ENCODE data around the gene DAD1.
A peak's percentile ranks its signal among the peaks of the same experiment; 100 is the strongest.

The DAD1 gene

GRCh38 chr14:22610931-22611330 lies 21.9 kb upstream of the DAD1 start:
- Mint-ChIP-seq H3K36me3 (ENCODE audit: low read depth) (peaks cover 21% of the 10 kb centered on the region), H3K4me1 (ENCODE audit: low read depth) (peaks cover 5% of the 10 kb centered on the region), H3K27ac (no peak overlapping the region), H3K4me3 (no peak overlapping the region), H3K27me3 (no peaks in the 10 kb centered on the region), H3K9me3 (no peaks in the 10 kb centered on the region)

GRCh38 chr14:22607291-22607690 lies 18.3 kb upstream of the DAD1 start:
- peaks cover 43% of the 10 kb centered on the region for H3K36me3 Mint-ChIP-seq (ENCODE audit: low read depth)
- no peaks in the 10 kb centered on the region for H3K9me3 Mint-ChIP-seq
- H3K27ac Mint-ChIP-seq, result no peak overlapping the region
- no peaks in the 10 kb centered on the region for H3K27me3 Mint-ChIP-seq
- H3K4me1 Mint-ChIP-seq (ENCODE audit: low read depth), result no peaks in the 10 kb centered on the region
- no peak overlapping the region for H3K4me3 Mint-ChIP-seq

DNA sequence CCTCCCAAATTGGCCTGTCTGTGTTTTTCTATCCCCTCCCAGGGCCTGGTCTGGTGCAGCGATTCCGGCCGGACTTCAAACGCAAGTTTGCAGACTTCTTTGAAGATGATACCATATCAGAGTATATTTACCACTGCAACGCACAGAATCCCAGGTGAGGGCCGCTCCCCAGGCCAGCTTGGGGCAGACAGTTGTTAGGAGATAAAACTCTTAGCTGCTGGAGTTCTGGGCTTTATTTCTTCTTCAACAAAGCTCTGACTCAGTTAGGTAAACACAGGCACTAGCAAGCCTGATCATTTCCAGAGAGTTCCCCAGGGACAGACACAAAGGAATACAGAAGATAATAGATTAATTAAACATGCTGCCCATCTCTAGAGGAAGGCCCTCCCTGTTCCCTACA lies 17.4 kb upstream of the DAD1 start:
- Mint-ChIP-seq H3K4me3 (no peak overlapping the region), H3K27ac (no peak overlapping the region), H3K36me3 (ENCODE audit: low read depth) (peaks cover 48% of the 10 kb centered on the region), H3K9me3 (no peaks in the 10 kb centered on the region), H3K27me3 (no peaks in the 10 kb centered on the region), H3K4me1 (ENCODE audit: low read depth) (no peaks in the 10 kb centered on the region)

DNA sequence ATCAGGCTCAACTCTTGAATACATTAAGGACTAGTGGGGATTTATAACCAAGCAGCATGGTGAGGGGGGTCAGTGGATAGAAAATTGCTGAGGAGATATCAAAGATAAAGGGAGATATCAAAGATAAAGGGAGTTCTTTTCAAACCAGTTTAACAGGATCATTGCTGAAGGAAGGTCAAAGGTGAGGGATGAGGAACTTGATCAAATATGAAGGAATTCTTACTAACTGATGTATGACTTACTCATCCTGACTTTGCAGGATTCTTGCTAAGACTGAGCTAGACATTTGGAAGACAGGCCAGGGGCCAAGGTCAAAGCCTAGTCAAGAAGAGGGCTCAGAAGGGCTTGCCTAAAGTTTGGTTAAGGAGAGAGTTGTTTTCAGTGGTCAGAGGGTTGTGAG lies 13.8 kb upstream of the DAD1 start:
- Mint-ChIP-seq H3K4me1 (ENCODE audit: low read depth) (peaks cover 24% of the 10 kb centered on the region), H3K4me3 (no peak overlapping the region), H3K36me3 (ENCODE audit: low read depth) (peaks cover 35% of the 10 kb centered on the region), H3K27ac (no peak overlapping the region), H3K9me3 (no peaks in the 10 kb centered on the region), H3K27me3 (no peaks in the 10 kb centered on the region)

DNA sequence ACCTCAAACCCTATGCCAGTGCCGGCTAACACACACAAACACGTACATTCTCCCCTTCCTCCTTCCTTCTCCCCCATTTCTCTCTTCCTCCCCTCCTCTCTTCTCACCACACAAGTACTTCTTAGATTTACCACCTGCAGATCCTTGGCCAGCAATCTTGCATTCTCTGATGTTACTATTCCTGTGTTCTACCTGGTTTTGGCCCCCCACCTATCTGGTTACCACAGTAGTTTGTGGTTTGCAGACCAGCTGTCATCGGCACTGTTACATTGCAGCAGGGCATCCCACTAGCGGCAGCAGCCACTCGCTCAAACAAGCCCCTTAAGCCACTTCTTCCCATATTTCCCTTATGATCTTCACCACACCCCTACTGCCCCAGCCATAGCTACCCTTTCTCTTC lies 13.0 kb upstream of the DAD1 start:
- no peak overlapping the region for H3K27ac Mint-ChIP-seq
- H3K9me3 Mint-ChIP-seq, result no peaks in the 10 kb centered on the region
- H3K4me1 Mint-ChIP-seq (ENCODE audit: low read depth), result peaks cover 30% of the 10 kb centered on the region
- peaks cover 30% of the 10 kb centered on the region for H3K36me3 Mint-ChIP-seq (ENCODE audit: low read depth)
- no peaks in the 10 kb centered on the region for H3K27me3 Mint-ChIP-seq
- no peak overlapping the region for H3K4me3 Mint-ChIP-seq

GRCh38 chr14:22601456-22601855 lies 12.4 kb upstream of the DAD1 start:
- Mint-ChIP-seq H3K27me3 (no peaks in the 10 kb centered on the region), H3K27ac (no peak overlapping the region), H3K36me3 (ENCODE audit: low read depth) (peaks cover 27% of the 10 kb centered on the region), H3K4me3 (no peak overlapping the region), H3K4me1 (ENCODE audit: low read depth) (peaks cover 30% of the 10 kb centered on the region), H3K9me3 (no peaks in the 10 kb centered on the region)

- Mint-ChIP-seq H3K9me3 (no peaks in the 10 kb centered on the region), H3K36me3 (ENCODE audit: low read depth) (peaks cover 23% of the 10 kb centered on the region), H3K4me3 (no peak overlapping the region), H3K4me1 (ENCODE audit: low read depth) (peaks cover 30% of the 10 kb centered on the region), H3K27me3 (no peaks in the 10 kb centered on the region), H3K27ac (no peak overlapping the region)
Observed at GRCh38 chr14:22600027-22600426, 11.0 kb upstream of the DAD1 start.

DNA sequence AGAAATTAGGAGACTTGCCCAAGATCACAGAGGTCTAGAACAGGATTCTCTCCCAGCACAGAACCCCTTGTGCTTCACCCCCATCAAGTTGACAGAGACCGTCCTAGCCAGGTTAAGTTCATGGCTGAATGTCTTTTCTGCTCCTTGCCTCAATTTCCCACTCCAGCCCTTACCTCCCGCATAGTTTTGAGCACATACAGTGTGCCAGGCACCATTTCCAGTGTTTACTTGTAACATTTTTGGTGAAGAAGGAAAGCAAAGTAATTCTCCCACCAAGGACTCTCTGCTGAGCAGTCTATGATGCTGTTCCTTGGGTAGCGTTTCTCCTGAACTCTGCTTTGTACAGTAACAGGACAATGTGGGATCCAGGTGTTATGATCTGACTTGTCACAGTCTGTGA lies 10.3 kb upstream of the DAD1 start:
- Mint-ChIP-seq H3K4me3 (peak overlapping the region; percentile 93), H3K27ac (peak overlapping the region; percentile 10), H3K36me3 (ENCODE audit: low read depth) (peaks cover 20% of the 10 kb centered on the region), H3K4me1 (ENCODE audit: low read depth) (peaks cover 30% of the 10 kb centered on the region), H3K9me3 (no peaks in the 10 kb centered on the region), H3K27me3 (no peaks in the 10 kb centered on the region)

DNA sequence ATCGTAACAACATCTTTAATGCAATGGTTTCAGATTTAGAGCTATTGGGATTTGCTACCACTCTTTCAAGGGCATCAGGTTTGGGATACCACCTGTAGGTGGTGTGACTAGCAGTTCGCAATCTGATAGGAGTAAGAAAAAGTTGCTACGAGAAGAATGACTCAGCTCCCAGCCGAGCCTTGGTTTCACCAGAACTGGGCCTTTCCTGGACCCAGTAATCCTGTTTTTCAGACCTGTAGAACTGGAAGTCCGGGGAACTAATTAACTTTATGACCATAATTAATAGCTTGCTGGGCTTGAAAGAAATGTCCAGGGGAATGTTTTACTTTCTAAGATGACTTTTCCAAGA lies 9.8 kb upstream of the DAD1 start:
- Mint-ChIP-seq H3K27ac (peak overlapping the region; percentile 76), H3K9me3 (no peaks in the 10 kb centered on the region), H3K36me3 (ENCODE audit: low read depth) (peaks cover 18% of the 10 kb centered on the region), H3K4me3 (peak overlapping the region; percentile 93), H3K27me3 (no peaks in the 10 kb centered on the region), H3K4me1 (ENCODE audit: low read depth) (peaks cover 30% of the 10 kb centered on the region)

DNA sequence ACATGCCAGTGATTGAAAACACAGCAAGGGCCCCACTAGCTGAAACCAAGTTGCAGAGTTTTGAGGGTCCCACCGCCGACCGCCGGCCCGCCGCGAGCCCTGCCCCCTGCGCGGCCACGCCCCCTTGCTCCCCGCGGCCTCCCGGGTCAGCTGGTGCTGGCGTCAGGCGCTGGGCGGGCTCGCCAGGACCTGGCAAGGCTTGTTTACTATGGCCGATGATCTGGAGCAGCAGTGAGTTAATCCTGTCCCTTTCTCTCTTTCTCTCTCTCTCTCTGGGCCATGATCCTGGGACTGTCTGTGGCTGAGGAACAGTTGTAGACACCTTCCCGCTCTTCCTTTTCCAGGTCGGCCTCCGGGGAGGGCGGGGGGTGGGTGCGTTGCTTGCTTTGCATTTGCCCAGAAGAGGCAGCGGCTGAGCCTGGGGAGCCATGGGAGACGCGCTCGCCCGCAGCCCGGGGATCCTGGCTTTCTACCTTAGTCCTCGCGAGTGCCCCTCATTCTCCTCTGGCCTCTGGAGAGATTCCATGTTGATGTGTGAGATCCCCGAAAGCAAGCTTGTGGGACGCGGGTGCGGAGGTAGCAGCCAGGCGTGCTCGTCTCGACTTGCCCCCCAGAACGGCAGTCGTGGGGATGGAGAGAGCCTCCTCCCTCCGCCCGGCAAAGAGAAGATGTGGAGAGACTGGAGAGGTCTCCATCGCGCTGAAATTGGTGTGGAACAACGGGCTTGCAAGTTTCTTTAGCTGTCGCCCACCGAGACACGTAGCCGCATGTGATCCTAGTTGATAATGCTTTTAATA lies 9.3 kb upstream of the DAD1 start, which contains the start of gene ABHD4:
Gene ABHD4 (plus strand): TSS at position 202 of the 797 bp plus-strand sequence. CDS start 7 bp downstream, at position 209.
- Mint-ChIP-seq H3K27ac (peak within 1 kb of the TSS; percentile 76), H3K27me3 (no peaks in the 10 kb centered on the region), H3K36me3 (ENCODE audit: low read depth) (peaks cover 13% of the 10 kb centered on the region), H3K9me3 (no peaks in the 10 kb centered on the region), H3K4me1 (ENCODE audit: low read depth) (peaks cover 30% of the 10 kb centered on the region), H3K4me3 (peak within 1 kb of the TSS; percentile 93)

DNA sequence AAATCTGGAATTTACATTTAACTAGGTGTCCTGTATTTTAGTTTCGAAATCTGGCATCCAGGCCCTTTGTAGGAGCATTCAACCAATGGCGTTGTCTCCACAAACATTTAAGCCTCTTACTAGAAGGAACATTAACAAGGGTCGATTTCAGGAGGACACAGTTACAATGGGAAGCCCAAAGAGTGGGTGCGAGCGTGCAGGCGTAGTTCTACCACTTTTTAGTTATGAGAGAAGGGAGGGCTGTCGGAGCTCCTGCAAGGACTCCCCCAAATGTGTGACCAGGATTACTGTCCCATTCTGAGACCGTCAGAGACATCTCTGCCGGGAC lies 8.7 kb upstream of the DAD1 start:
- H3K36me3 Mint-ChIP-seq (ENCODE audit: low read depth), result peaks cover 8% of the 10 kb centered on the region
- peak overlapping the region; percentile 93 for H3K4me3 Mint-ChIP-seq
- peaks cover 30% of the 10 kb centered on the region for H3K4me1 Mint-ChIP-seq (ENCODE audit: low read depth)
- H3K27ac Mint-ChIP-seq, result peak overlapping the region; percentile 76
- no peaks in the 10 kb centered on the region for H3K9me3 Mint-ChIP-seq
- no peaks in the 10 kb centered on the region for H3K27me3 Mint-ChIP-seq

DNA sequence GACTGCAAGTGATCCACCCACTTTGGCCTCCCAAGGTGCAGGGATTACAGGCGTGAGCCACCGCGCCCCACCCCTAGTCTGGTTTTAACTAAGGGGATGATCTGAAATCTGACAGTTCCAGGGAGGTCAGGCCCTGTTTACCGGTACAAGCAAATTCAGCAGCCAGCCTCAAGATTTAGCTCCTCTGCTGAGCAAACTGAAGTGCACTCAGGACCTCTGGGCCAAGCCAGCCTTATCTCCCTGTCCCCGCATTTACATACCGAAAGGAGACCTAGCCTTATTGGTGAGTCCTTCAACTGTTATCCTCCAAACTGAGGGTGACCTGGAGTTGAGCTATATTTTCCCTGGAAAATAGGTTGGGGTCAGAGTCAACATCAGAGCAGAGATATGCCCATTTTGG lies 8.2 kb upstream of the DAD1 start:
- Mint-ChIP-seq H3K4me3 (peak overlapping the region; percentile 93), H3K27me3 (no peaks in the 10 kb centered on the region), H3K36me3 (ENCODE audit: low read depth) (peaks cover 6% of the 10 kb centered on the region), H3K27ac (no peak overlapping the region), H3K4me1 (ENCODE audit: low read depth) (peaks cover 35% of the 10 kb centered on the region), H3K9me3 (no peaks in the 10 kb centered on the region)

GRCh38 chr14:22596354-22596879 lies 7.4 kb upstream of the DAD1 start:
- H3K27ac Mint-ChIP-seq, result no peak overlapping the region
- H3K27me3 Mint-ChIP-seq, result no peaks in the 10 kb centered on the region
- no peak overlapping the region for H3K4me3 Mint-ChIP-seq
- H3K36me3 Mint-ChIP-seq (ENCODE audit: low read depth), result no peaks in the 10 kb centered on the region
- peaks cover 41% of the 10 kb centered on the region for H3K4me1 Mint-ChIP-seq (ENCODE audit: low read depth)
- no peaks in the 10 kb centered on the region for H3K9me3 Mint-ChIP-seq

DNA sequence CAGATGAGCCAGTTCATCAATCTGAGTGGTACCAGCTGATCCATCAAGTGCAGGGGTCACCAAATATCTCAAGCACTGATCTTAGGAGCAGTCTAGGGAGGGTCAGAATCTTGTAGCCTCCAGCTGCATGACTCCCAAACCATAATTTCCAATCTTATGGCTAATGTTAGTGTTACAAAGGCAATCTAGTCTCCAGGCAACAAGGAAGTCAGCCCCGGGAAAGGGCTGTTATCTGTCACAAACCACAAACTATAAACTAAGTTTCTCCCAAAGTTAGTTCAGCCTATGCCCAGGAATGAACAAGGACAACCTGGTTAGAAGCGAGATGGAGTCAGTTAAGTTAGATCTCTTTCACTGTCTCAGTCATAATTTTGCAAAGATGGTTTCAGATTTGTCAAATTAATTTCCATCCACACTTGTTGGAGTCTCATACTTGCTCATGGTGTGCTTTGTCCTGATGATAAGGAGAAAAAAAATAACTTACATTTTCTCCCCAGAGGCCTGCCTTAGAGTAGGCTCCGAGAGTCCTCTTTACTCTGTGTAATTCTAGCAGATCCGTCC lies 5.2 kb upstream of the DAD1 start:
- Mint-ChIP-seq H3K4me3 (no peak overlapping the region), H3K4me1 (ENCODE audit: low read depth) (peaks cover 48% of the 10 kb centered on the region), H3K27ac (no peak overlapping the region), H3K27me3 (peaks cover under 1% of the 10 kb centered on the region), H3K36me3 (ENCODE audit: low read depth) (no peaks in the 10 kb centered on the region), H3K9me3 (no peaks in the 10 kb centered on the region)

DNA sequence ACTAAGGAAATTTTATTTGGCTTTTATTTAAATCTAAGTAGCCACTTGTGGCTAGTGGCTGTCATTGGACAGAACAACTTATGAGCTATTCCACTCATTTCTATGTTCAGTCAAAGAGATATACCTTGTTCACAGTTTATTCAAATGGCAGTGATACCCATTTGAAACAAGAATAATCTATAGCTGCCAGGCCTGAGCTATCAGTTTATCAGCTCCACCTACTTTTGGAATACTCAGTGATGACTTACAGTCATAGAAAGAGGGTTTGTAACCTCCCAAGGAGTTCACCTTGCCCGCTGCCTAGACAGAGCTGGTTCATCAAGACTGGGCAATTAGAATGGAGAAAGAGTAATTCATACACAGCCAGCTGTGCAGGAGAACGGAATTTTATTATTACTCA lies 4.6 kb upstream of the DAD1 start:
- peaks cover 48% of the 10 kb centered on the region for H3K4me1 Mint-ChIP-seq (ENCODE audit: low read depth)
- H3K27me3 Mint-ChIP-seq, result peaks cover 3% of the 10 kb centered on the region
- no peak overlapping the region for H3K27ac Mint-ChIP-seq
- H3K9me3 Mint-ChIP-seq, result no peaks in the 10 kb centered on the region
- H3K4me3 Mint-ChIP-seq, result no peak overlapping the region
- peaks cover 4% of the 10 kb centered on the region for H3K36me3 Mint-ChIP-seq (ENCODE audit: low read depth)

DNA sequence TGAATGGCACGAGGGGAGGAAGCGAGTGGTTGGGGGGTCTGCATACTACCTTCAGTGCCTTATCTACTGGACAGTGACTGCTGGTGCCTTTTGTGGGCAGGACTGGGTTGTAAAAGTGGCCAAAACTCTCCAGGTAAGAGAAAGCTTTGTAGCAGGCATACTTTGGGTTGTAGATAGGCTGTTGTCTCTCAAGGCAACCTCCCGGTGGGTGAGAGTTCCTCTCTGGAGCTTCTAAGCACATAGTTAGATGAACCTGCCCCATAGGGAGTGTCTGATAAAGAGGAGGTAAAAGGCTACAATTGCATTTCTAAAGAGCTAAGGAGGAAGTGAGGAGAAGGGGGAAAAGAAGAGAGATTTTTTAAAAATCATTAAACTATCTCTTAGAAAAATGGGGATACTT lies 4.2 kb upstream of the DAD1 start:
- no peak overlapping the region for H3K4me3 Mint-ChIP-seq
- peaks cover 4% of the 10 kb centered on the region for H3K36me3 Mint-ChIP-seq (ENCODE audit: low read depth)
- no peaks in the 10 kb centered on the region for H3K9me3 Mint-ChIP-seq
- no peak overlapping the region for H3K27ac Mint-ChIP-seq
- H3K4me1 Mint-ChIP-seq (ENCODE audit: low read depth), result peaks cover 48% of the 10 kb centered on the region
- peaks cover 3% of the 10 kb centered on the region for H3K27me3 Mint-ChIP-seq
